ENCODE results near the gene ACKR4. TPM values are rescaled to one million over a fixed set of nuclear protein-coding genes. Genes with fewer than 3 reads are reported as not detected.

The ACKR4 gene
- total and polyA plus RNA-seq, 2 of the 8 experiments (the other 6 are each of a cell fraction or from before 2014, with no cell fraction given): not detected

DNA sequence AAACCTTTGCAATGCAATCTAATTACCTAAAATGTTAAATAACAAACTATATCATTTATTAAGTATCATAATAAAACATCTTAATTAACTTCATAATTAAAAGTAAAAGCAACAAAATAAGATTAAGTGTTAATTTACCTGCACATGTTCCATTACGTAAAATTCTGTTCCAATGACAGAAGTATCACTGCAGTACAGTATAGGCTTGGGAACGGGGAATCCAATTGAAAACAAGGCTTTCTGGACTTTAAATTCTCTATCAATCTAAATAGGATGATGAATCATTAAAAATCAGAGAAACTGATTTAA is 45.4 kb downstream of the ACKR4 start:
- Histone ChIP-seq H2BK15ac (ENCODE audit: low read length) (no peak overlapping the region), H3K4me3 (ENCODE audit: extremely low read depth in 1 of 4, insufficient read depth in 2 of 4, low read depth in 3 of 4, low read length in 4 of 4) (no peak overlapping the region), H3K23me2 (ENCODE audit: low read depth, low read length) (no peaks in the 10 kb centered on the region), H2AFZ (ENCODE audit: low read length) (no peak overlapping the region), H3K9me3 (ENCODE audit: insufficient read depth in 2 of 2, low read depth in 1 of 2, low read length in 1 of 2) (no peaks in the 10 kb centered on the region), H3K4me2 (ENCODE audit: insufficient read depth in 1 of 2, low read depth in 2 of 2, low read length in 2 of 2) (no peak overlapping the region), H3K56ac (replicated peaks; ENCODE audit: insufficient read length, low read depth, low read length) (no peak overlapping the region), H3K14ac (ENCODE audit: insufficient read length) (no peak overlapping the region), H4K91ac (replicated peaks; ENCODE audit: insufficient read length, low read length) (no peak overlapping the region), H3K27me3 (replicated peaks in 1 of 4; ENCODE audit: control insufficient read depth in 3 of 4, extremely low read depth in 1 of 4, insufficient read depth in 3 of 4, low read length in 3 of 4) (no peaks in the 10 kb centered on the region), H3K18ac (ENCODE audit: extremely low read depth, low read length) (no peak overlapping the region), H2BK20ac (ENCODE audit: low read length) (no peak overlapping the region), H3K79me2 (ENCODE audit: control insufficient read depth in 1 of 2, insufficient read depth in 2 of 2, low read length in 2 of 2) (no peaks in the 10 kb centered on the region), H3K27ac (ENCODE audit: low read depth, low read length) (no peak overlapping the region), H4K20me1 (replicated peaks in 1 of 2; ENCODE audit: control insufficient read depth in 1 of 2, insufficient read depth in 2 of 2, low read length in 2 of 2) (no peaks in the 10 kb centered on the region), H3K23ac (ENCODE audit: insufficient read length) (no peak overlapping the region), H4K5ac (ENCODE audit: insufficient read length, low read depth, low read length) (no peak overlapping the region), H3K4ac (replicated peaks; ENCODE audit: insufficient read length, low read depth, low read length) (no peak overlapping the region), H4K8ac (ENCODE audit: extremely low read depth, insufficient read depth, low read length) (no peak overlapping the region), H3K9ac (replicated peaks in 1 of 4; ENCODE audit: extremely low read depth in 1 of 4, low read depth in 3 of 4, low read length in 3 of 4) (no peak overlapping the region), H3K36me3 (ENCODE audit: control insufficient read depth in 2 of 4, insufficient read depth in 4 of 4, low read length in 3 of 4) (peaks cover 0 to 5% (median 1%) of the 10 kb centered on the region in 4 experiments; a peak in 1 of 8 replicates), H3K79me1 (ENCODE audit: low read depth, low read length) (no peaks in the 10 kb centered on the region), H2BK120ac (replicated peaks; ENCODE audit: low read depth, low read length) (no peak overlapping the region), H2AK5ac (ENCODE audit: low read depth, low read length) (no peak overlapping the region), H3K4me1 (replicated peaks in 1 of 4; ENCODE audit: control insufficient read depth in 3 of 4, insufficient read depth in 4 of 4, low read length in 3 of 4) (no peaks in the 10 kb centered on the region), H2BK12ac (ENCODE audit: low read depth, low read length) (no peak overlapping the region), H2BK5ac (ENCODE audit: low read depth, low read length) (no peak overlapping the region)
- ChIA-PET CTCF (ENCODE audit: partially characterized antibody) (interaction anchor here (0.7 to 6.7 kb wide), 26 partner anchors 11 to 140 kb away, joined by 3 to 163 read pairs (median 4); partner anchors contain the start of gene ACAD11), POLR2A (ENCODE audit: partially characterized antibody) (no interaction called here)
- WGBS, 2 experiments (ENCODE audit: extremely low coverage in 1 of 2, insufficient coverage in 1 of 2, insufficient read length in 1 of 2, insufficient replicate concordance in 2 of 2, low coverage in 1 of 2, low lambda C conversion rate in 2 of 2, missing lambda C conversion rate in 1 of 2): 68% methylated on average over 2 of the region's 2 CpGs; no CpG with 5 or more reads in 1 of the 2 experiments
- DNase-seq (ENCODE audit: low read depth in 1 of 2, low spot score in 2 of 2) (no peak), FAIRE-seq (no peak)
- TF ChIP-seq HDAC6 (IDR thresholded peaks at IDR 0.05; ENCODE audit: low read depth, low read length) (no peak), TCF12 (IDR thresholded peaks at IDR 0.05; ENCODE audit: low read depth, low read length) (no peak), ATF2 (IDR thresholded peaks at IDR 0.05; ENCODE audit: low read length) (no peak), BACH1 (IDR thresholded peaks at IDR 0.05; ENCODE audit: low read length) (no peak), SAP30 (IDR thresholded peaks at IDR 0.05; ENCODE audit: insufficient read depth, insufficient replicate concordance, low read length) (no peak), YY1 (IDR thresholded peaks at IDR 0.05; ENCODE audit: low read depth, low read length) (no peak), CEBPB (IDR thresholded peaks at IDR 0.05; ENCODE audit: low read depth, low read length) (no peak), SIN3A (conservative IDR thresholded peaks at IDR 0.05 in 1 of 2, IDR thresholded peaks at IDR 0.05 in 1 of 2; ENCODE audit: low read depth in 1 of 2, low read length in 2 of 2) (no peak), BCL11A (IDR thresholded peaks at IDR 0.05; ENCODE audit: low read depth in 2 of 2, low read length in 2 of 2) (no peak), GABPA (IDR thresholded peaks at IDR 0.05; ENCODE audit: borderline replicate concordance, insufficient read depth, low read length) (no peak), KDM4A (IDR thresholded peaks at IDR 0.05; ENCODE audit: low read depth, low read length, severe bottlenecking) (no peak), JUND (IDR thresholded peaks at IDR 0.05; ENCODE audit: low read length) (no peak)
- TF ChIP-seq, protein P1, sequence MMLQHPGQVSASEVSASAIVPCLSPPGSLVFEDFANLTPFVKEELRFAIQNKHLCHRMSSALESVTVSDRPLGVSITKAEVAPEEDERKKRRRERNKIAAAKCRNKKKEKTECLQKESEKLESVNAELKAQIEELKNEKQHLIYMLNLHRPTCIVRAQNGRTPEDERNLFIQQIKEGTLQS (IDR thresholded peaks at IDR 0.05; ENCODE audit: insufficient read depth, low read depth, low read length): no peak
